SK-N-DZ (cell line): ENCODE measurements around the gene RNF32. TPM values are rescaled to one million over a fixed set of nuclear protein-coding genes. Genes with fewer than 3 reads are reported as not detected.

Source experiments
- DNase-seq: peaks from one replicate; pipeline ENCODE4 v3.0.0-alpha.2; 2015; ENCODE audit warnings: low spot score
- polyA plus RNA-seq, 2 experiments: library from polyadenylated mRNA; depleted of rRNA; stranded (reverse); fragments of >200 nt; gene quantifications; 2 replicates each; pipeline ENCODE4 v1.2.3, GENCODE V29; 2014

Gene RNF32
- 0.07 and 0.29 TPM in 2 replicates for polyA plus RNA-seq (2014; cell fraction: cytosol; rRNA removed)
- polyA plus RNA-seq (2014; cell fraction: nucleus; rRNA removed) = 2.6 TPM in 1 of 2 replicates, not detected in the other

DNA sequence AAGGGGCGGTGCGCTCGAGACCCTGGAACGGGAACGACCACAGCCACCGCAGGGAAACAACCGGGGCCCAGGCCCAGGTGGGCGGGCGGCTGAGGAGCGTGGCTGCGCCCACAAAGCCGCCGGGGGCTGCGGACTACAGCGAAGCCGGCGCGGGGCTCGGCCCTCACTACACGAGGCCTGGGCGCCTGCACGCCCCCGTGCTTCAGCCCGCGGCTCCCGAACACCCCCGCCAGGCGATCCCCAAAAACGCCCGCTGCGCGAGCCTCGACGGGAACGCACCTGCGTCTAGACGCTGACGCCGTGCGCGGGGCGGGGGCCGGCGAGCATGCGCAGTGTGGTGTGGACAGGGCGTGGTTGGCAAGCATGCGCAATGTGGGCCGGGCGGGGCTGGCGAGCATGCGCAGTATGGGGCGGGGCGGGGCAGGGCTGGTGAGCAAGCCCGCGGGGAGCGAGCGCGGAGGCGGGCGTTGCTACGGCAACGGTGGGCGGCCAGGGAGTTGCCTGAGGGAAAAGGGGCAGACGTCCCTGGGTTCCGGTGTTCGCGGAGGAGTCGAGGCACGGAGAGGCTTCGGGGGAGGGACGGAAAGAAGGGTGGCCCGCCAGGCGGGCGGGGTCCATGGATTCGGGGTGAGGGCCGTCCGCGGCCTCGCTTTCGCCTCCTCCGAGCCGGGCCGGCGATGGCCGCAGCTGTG, at the start of gene RNF32:
TSS of gene RNF32 (plus strand) at position 518 of the 692 bp plus-strand sequence. CDS start 3,104 bp downstream, outside the sequence.
- peak; percentile 75 for DNase-seq

DNA sequence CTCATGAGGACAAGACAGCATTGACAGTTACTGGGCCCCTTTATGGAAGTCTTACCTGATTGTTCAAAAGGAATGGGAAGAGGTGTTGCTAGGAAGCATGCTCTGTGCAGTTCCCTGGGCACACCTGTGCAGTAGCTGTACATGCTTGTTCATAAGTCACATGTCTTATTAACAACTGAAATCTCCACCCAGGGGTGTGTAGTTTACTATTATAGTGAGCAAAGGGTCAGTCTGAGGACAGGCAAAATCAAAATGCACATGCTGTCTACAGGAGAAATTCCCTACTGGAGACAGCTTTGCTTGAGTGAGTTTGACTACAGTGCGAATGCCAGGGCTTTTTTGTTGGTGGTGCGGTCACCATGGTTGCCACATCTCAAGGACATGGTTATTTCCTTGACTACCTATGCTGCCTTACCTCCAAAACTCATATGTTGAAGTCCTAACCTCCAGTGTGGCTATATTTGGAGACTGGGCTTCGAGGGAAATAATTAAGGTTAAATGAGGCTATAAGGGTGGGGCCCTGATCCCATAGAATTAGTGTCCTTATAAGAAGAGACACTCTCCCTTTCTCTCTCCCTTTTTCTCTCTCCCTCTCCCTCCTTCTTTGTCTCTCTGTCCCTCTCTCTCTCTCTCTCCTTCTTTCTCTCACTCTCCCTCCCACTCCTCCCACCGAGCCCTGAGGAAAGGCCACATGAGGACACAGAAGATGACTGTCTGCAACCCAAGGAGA, 48.3 kb upstream of the RNF32 start:
- no peak for DNase-seq

DNA sequence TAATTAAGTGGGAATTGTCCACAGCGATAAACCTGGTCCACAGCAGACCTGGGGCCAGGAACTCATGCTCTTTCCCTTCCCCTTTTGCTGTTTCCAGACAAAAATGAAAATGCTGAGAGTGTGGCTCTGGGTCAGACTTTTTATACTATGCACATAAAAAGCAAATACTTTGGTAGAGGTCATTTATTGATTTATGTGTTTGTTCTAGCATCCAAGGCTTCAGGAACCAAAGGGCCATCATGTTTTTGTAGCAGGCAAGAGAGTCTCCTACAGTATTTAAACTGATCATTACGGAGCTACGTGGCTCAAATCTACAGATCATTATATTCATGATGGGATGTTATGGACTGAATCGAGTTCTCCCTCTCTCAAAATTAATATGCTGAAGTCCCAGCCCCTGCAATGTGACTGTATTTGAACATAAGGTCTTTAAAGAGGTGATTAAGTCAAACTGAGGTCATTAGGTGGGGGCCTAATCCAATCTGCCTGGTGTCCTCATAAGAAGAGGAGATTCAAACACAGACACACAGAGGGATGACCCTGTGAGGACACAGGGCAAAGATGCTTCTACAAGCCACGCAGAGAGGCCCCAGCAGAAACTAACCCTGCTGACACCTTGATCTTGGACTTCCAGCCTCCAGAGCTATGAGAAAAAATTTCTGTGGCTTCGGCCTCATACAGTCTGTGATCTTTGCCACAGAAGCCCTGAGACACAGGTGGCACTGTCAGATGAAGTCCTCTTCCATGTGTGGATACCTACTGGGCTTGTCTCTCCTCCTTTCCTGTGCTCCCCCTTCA, 46.1 kb upstream of the RNF32 start:
- DNase-seq = no peak

DNA sequence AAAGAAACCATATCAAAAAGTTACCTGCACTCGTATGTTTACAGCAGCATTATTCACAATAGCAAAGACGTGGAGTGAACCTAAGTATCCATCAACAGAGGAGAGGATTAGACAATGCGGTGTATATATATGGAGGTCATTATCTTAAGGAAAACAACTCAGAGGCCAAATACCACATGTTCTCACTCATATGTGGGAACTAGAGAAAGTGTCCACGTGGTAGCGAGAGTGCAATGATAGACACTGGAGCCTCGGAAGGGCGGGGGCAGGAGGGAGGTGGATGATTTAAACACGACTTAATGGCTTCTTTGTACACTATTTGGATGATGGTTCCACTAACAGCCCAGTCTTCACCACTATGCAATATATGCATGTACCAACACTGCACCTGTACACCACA, 40.1 kb upstream of the RNF32 start:
- DNase-seq = no peak

DNA sequence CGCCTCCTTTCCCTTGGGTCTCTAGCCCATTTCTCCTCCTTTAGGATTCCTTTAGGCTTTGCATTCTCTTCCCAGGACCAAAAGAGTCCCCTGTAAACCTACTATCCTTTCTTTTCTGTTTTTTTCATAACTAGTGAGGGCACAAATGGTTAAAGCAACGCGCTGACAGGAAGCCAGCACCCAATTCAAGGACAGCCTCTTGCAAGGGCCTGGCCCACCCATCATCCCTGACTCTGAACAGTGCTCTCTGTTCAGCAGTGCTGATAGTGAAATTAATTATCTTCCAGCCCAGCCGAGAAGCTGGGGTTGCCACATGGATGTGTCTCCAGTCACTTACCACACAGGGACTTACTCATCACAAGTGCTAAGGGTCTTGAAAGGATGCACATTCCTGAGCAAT, 38.3 kb upstream of the RNF32 start:
- DNase-seq = no peak

DNA sequence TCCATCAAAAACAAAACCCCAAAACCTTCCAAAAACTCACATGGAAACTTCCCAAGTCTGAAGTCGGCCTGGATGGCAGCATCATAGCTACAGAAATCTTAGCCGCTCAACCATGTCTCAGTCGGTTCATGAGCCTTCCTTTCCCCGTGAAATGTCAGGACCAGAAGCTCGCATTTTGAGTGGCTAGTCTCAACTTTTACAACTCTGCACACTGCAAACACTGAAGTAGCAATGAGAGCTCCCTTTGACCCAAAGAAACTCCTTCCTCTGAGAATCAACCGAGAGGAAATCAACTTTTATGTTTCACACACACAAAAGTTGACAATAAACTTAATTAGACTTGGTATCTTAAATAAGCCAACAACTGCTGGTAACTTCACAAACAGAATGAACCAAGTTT, 37.6 kb upstream of the RNF32 start:
- DNase-seq = no peak

DNA sequence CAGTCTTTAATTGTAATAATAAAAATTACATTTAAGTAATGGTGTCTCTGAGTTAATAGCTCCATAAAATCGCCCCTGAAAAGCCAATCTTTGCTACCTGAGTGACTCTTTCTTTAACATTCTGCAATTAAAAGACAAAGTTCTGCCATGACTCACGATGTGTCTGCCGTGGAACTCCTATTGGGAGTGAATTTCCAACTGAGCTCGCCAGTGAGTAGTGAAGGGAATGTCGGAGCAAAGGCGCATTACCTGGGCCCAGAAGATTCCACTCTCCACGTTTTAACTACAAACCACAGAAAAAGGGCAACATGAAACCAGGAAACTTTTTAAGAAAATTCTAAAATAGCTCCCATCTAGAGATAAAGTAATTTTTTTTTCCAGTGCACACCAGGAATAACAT, 36.9 kb upstream of the RNF32 start:
- no peak for DNase-seq

DNA sequence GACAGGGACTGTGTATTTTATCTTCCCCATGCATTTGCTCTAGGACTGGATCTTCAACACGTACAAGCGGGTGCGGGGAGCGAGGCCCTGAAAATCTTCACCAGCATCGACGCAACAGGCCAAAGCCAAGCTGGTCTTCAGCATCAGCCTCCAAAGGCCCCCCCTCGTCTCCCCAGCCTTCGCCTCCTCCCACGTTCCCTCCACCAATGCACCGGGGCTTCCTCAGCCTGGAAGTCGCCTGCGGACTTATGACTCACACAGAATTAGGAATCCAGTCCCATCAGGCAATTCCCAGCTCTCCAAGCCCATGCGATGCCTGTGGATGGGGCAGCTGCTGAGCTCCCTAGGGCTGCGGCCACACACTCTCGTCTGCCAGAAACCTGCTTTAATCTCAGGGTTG, 36.3 kb upstream of the RNF32 start:
- DNase-seq = no peak

DNA sequence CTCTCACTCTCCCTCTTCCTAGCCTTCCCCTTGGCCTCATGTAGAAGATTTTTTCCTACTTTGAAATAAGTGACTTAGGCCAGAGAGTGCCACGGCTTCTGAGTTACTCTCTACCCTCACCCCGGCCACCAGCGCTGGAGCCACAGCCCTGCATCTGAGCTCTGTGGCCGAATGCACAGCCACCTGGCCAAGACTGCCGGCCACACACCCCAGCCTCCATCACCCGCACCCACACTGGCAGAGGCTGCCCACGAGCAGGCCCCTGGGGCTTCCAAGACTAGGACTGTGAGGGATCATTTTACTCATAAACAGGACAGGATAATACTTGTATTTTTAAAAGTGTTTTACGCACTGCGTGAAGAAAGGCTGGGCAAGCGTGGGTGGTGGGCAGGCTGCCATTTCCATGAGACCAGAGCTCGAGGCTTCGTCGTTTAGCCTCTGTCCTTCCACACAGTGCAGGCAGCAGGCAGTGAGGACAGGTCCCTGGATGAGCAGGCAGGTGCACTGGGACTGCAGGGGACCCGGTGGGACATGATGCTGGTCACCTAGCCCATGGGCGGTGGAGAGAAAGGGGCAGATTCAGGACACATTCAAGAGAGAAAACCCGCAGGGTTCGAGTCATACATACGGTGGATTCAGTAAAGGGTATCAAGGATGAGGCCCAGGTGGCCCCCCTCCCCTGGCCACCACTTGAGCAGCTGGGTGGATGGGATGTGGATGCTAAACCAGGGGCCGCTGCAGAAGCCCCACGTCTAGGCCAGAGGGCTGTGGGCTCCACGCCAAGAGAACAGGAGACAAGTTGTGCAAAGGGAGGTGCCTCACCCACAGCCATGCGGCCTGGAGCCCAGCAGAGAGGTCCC, 35.5 kb upstream of the RNF32 start:
- DNase-seq = no peak

DNA sequence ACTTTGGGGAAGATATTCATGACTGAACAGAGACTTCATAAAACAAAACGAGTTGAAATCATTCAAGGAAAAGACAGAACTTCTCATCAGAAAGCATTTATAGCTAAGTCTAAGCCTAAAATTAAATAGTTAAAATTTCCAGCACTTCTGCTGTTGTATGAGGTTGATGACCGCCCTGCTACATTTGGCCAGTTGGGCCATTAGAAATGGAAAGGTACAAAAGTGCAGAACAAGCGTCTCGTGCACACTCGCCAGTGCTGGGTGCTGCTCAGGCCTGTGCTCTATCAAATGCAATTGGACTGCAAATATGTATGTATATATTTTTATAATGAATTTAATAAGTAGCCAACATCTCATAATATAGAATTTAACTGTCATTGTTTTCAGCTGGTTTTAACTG, 34.4 kb upstream of the RNF32 start:
- DNase-seq = no peak

DNA sequence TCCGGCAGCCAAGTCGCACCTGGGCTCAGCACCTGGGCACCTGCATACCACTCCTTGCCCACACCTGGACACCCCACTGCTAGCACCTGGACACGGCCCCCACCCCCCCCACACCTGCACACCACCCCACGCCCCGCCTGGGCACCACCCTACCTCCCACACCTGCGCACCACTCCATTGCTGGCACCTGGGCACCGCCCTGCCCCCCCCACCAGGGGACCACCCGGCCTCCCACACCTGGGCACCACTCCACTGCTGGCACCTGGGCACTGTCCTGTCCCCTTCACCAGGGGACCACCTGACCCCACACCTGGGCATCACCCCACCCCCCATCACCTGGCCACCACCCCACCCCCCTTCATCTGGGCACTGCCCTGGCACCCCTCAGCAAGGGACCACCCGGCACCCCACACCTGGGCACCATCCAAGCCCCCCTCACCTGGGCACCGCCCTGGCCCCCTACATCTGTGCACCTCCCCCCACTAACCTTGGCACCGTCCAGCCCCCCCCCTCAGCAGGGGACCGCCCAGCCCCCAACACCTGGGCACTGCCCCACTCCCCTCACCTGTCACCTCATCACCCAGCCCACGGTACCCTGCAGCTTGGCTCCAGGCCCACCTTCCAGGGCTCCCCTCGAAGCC, 33.8 kb upstream of the RNF32 start:
- no peak for DNase-seq

DNA sequence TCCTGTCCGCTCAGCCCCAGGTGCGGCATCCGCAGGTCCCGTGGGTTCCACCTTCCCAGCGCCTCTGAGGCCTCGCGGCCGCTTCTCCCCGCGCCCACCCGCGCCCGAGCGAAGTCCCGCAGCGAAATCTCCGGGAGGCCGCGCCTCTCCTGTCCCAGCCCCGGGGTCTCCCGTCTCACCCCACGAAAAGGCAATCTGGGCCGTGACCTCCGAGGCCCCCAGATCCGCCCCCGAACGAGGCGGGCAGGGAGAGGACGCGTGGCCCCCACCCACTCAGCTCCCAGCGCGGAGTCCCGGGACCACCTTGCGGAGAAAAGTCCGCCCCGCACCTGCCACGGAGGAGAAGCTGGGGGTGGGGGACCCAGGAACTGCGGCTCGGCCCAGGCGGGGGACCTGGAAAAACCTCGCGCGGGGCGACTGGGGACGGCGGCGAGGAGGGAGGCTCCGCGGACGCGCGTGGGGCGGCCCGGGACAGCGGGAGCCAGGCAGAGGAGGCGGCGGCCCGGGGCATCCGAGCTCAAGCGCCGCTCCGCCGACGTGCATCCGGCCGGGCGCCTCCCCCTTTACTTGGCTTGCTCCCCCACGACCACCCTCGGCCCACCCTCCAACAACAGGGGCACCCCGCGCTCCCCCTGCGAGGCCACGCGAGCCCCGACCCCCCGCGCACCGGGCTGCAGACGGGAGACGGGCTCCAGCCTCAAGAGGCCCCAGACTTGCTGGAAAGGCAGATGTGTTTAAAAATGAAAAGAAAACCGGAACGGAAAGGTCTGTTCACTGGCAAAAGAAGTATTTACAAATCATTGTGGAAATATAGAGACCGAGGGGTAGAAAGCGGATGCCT, 33.0 kb upstream of the RNF32 start:
- no peak for DNase-seq

DNA sequence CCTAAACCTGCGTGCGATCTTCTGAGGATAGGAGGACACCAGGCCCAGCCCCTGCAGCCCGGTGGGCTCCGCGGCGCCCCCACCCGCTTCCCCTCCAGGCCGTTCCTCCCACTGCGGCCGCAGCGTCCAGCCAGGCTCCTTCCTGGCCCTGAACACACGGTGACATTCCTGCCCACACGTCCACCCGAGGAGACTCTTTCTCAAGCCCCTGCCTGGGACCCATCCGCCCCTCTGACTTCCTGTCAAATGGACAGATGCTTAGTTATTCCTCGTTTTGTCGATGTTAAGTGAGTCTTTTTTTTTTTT, 32.4 kb upstream of the RNF32 start:
- DNase-seq = no peak

DNA sequence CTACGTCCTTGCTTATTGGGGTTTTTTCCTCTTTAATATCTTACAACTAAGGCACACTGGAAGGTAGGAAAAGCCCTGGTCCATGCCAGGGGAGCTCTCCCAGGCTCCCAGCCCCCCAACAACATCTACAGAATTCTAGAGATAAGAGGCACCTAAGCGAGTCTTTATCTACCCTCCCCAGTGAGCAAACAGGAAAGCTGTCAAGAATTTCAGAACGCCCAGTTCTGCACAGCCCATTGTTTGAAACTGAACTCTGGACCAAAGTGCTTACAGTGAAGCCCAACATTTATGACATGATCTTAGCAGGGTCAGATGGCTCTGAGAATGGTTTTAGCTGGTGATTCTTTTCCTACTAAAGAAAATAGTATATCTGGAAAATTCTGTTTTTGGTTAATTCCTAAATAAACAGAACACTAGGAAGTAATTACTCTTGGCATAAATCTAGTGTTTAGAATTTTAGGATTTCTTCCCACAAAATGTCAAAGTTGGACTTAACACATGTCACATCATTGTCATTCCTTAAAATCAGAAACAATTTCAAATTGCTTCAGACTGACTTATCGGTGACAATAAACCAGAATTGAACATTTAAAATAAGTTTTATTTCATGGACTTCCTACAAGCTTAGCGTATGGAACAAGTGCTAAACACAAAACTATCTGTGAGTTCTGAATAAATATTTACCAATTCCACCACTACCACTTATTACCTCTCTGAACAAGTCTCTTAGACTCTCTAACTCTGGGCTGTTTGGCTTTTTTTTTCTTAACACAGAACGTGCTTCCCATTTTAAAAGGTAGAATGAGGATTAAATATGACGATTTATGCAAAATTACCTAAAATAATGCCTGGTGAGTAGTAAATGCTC, 31.3 kb upstream of the RNF32 start:
- no peak for DNase-seq

DNA sequence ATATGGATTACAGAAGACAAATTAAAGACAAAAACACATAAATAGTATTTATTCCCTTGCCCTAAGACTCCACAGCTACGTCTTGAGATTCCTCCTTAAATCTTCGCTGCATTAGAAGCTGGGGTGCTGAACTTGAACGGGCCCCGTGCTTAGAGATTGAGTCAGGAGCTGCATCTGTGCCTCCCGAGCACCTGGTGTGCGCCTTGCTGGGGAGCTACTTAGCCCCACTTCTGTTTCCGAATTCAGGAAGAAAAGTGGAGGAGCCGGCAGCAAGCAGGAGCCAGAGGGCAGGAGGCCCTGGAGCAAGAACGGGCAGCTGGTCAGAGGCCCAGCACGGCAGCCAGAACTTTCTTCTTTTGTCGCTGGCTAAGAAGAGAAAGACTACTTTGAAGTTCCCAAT, 30.4 kb upstream of the RNF32 start:
- DNase-seq = no peak

DNA sequence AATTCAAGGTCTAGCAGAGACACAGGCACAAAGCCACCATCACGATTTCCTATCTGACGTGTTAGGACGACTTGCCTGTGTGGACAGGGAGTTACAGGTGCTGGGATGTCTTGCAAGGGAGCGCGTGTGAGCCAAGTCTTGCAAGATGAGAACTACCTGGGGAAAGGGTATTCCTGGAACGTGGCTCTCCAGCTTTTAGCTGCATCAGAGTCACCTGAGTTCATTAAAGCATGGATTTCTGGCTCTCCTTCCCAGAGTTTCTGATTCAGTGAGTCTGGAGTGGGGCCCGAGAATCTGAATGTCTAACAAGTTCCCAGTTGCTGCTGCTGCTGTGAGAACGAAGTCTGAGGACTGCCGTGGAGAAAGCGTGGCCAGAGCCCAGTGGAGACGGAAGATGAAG, 30.0 kb upstream of the RNF32 start:
- no peak for DNase-seq

DNA sequence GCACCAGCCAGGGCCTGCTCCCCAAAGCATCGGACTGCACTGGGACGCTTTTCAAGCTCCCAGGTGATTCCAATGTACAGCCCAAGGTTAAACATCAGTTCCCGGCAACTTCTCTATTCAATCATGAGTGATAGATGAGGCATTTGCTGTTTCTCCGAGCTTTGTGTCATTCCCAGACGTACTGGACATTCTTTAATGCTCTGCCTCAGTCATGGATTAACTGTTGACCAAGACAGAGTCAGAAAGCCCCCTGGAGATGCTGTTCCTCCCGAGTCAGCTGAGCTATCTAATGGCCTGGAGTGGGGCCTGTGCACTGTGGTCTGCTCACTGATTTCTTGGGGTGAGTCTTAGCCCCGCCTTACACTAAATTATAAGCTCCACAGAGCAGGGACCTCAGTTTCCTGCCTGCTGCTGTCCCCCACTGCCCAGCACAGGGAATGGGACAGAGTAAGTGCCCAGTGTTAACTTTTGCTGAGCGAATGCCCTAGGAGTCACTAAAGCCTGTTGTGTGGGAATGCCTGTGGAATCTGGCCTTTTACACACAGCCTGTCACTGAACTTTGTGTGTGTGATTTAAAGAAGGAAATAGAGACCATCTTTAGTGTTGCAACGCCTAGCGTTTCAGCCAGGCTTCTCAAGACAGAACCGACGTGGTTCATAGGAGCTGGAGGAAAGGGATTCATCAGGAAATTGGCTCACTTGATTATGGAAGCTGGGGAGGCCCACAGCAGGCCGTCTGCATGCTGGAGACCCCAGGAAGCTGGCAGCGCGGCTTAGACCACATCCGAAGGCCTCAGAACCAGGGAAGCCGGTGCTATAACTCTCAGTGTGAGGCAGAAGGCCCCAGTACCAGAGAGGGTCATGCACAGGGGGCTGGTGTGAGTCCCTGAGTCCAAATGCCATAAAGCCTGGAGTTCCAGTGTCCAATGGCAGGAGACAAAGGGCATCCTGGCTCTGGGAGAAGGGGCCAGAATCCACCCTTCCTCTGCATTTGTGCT, 29.3 kb upstream of the RNF32 start:
- DNase-seq = no peak

DNA sequence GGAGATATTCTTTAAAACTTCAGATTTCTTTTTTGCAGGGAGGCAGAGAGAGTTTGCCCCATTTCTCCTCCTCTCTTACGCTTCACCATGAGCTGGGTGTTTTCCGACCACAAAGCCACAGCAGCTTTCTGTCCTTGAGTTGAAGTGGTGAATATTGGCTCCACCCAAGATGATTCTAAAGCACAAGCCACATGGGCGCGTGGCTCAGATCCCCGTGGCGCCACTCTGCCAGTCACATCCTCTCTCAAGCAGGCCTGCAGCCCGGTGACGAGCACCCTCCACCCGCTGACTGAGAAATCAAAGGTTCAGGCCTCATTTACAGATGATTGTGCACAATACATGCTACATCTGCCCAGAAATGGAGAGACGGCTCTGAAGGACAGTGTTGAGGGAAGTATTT, 27.6 kb upstream of the RNF32 start:
- DNase-seq = no peak
